ENCODE measurements around the gene DNAJC1.

Gene DNAJC1

GRCh38 chr10:21814866-21815265 lies 188.7 kb downstream of the DNAJC1 start:
- TF ChIP-seq, protein P1, sequence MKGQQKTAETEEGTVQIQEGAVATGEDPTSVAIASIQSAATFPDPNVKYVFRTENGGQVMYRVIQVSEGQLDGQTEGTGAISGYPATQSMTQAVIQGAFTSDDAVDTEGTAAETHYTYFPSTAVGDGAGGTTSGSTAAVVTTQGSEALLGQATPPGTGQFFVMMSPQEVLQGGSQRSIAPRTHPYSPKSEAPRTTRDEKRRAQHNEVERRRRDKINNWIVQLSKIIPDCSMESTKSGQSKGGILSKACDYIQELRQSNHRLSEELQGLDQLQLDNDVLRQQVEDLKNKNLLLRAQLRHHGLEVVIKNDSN (IDR thresholded peaks at IDR 0.05), result no peak
- TF ChIP-seq CREB1 (IDR thresholded peaks at IDR 0.05; ENCODE audit: low read depth) (no peak), TAF1 (IDR thresholded peaks at IDR 0.05; ENCODE audit: low read depth) (no peak), RAD21 (IDR thresholded peaks at IDR 0.05; ENCODE audit: low read depth) (no peak), EP300 (IDR thresholded peaks at IDR 0.05; ENCODE audit: borderline replicate concordance) (no peak), FOXM1 (IDR thresholded peaks at IDR 0.05; ENCODE audit: borderline replicate concordance, low read depth) (no peak), YY1 (IDR thresholded peaks at IDR 0.05; ENCODE audit: low read depth) (no peak), TEAD4 (IDR thresholded peaks at IDR 0.05) (no peak), NFIC (IDR thresholded peaks at IDR 0.05) (no peak)

GRCh38 chr10:21813946-21814345 lies 189.6 kb downstream of the DNAJC1 start:
- TF ChIP-seq ZBTB7A (IDR thresholded peaks at IDR 0.05; ENCODE audit: low read depth) (no peak), TCF12 (IDR thresholded peaks at IDR 0.05; ENCODE audit: low read depth) (no peak), RAD21 (IDR thresholded peaks at IDR 0.05; ENCODE audit: low read depth) (no peak), TAF1 (IDR thresholded peaks at IDR 0.05; ENCODE audit: low read depth) (no peak), EGR1 (IDR thresholded peaks at IDR 0.05) (no peak), NFIC (IDR thresholded peaks at IDR 0.05) (no peak), CREB1 (IDR thresholded peaks at IDR 0.05; ENCODE audit: low read depth) (no peak), FOXM1 (IDR thresholded peaks at IDR 0.05; ENCODE audit: borderline replicate concordance, low read depth) (no peak), TEAD4 (IDR thresholded peaks at IDR 0.05) (no peak), CEBPB (IDR thresholded peaks at IDR 0.05) (no peak), EP300 (IDR thresholded peaks at IDR 0.05; ENCODE audit: borderline replicate concordance) (no peak), YY1 (IDR thresholded peaks at IDR 0.05; ENCODE audit: low read depth) (no peak)
- TF ChIP-seq, protein P2, sequence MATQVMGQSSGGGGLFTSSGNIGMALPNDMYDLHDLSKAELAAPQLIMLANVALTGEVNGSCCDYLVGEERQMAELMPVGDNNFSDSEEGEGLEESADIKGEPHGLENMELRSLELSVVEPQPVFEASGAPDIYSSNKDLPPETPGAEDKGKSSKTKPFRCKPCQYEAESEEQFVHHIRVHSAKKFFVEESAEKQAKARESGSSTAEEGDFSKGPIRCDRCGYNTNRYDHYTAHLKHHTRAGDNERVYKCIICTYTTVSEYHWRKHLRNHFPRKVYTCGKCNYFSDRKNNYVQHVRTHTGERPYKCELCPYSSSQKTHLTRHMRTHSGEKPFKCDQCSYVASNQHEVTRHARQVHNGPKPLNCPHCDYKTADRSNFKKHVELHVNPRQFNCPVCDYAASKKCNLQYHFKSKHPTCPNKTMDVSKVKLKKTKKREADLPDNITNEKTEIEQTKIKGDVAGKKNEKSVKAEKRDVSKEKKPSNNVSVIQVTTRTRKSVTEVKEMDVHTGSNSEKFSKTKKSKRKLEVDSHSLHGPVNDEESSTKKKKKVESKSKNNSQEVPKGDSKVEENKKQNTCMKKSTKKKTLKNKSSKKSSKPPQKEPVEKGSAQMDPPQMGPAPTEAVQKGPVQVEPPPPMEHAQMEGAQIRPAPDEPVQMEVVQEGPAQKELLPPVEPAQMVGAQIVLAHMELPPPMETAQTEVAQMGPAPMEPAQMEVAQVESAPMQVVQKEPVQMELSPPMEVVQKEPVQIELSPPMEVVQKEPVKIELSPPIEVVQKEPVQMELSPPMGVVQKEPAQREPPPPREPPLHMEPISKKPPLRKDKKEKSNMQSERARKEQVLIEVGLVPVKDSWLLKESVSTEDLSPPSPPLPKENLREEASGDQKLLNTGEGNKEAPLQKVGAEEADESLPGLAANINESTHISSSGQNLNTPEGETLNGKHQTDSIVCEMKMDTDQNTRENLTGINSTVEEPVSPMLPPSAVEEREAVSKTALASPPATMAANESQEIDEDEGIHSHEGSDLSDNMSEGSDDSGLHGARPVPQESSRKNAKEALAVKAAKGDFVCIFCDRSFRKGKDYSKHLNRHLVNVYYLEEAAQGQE (IDR thresholded peaks at IDR 0.05; ENCODE audit: low read depth), result no peak
- TF ChIP-seq, protein P3, sequence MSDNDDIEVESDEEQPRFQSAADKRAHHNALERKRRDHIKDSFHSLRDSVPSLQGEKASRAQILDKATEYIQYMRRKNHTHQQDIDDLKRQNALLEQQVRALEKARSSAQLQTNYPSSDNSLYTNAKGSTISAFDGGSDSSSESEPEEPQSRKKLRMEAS (IDR thresholded peaks at IDR 0.05), result no peak
- TF ChIP-seq, protein P1 (IDR thresholded peaks at IDR 0.05), result no peak

DNA sequence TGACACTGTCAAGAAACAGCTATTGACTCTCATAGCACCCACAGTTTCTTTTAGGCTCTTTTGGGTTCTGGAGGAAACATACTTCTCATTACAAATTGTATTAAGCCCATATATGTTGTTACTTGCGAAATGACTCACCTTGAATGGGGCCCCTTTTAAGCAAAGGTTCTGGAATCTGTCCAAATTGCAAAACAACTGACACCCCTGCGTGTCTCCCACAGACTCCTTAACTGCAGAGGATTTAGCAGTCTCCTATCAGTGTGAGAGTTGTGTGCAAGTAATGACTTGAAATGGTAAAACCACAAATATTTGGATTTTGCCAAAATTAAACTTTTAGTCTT lies 192.3 kb downstream of the DNAJC1 start:
- TF ChIP-seq, protein P3 (IDR thresholded peaks at IDR 0.05), result no peak
- TF ChIP-seq CEBPB (IDR thresholded peaks at IDR 0.05), result 0 out of 2 replicates have a peak, but pooled peaks have one; percentile 8

GRCh38 chr10:21810582-21811244 lies 192.8 kb downstream of the DNAJC1 start:
- TF ChIP-seq CREB1 (IDR thresholded peaks at IDR 0.05; ENCODE audit: low read depth) (no peak), EP300 (IDR thresholded peaks at IDR 0.05; ENCODE audit: borderline replicate concordance) (no peak), EGR1 (IDR thresholded peaks at IDR 0.05) (no peak), TEAD4 (IDR thresholded peaks at IDR 0.05) (no peak), RAD21 (IDR thresholded peaks at IDR 0.05; ENCODE audit: low read depth) (no peak), TCF12 (IDR thresholded peaks at IDR 0.05; ENCODE audit: low read depth) (no peak)
- TF ChIP-seq, protein P2 (IDR thresholded peaks at IDR 0.05; ENCODE audit: low read depth), result no peak

GRCh38 chr10:21808550-21808949 lies 195.0 kb downstream of the DNAJC1 start:
- TF ChIP-seq TAF1 (IDR thresholded peaks at IDR 0.05; ENCODE audit: low read depth), result no peak
- no peak for TF ChIP-seq EP300 (IDR thresholded peaks at IDR 0.05; ENCODE audit: borderline replicate concordance)
- no peak for TF ChIP-seq ZBTB7A (IDR thresholded peaks at IDR 0.05; ENCODE audit: low read depth)
- TF ChIP-seq TCF12 (IDR thresholded peaks at IDR 0.05; ENCODE audit: low read depth), result no peak
- TF ChIP-seq CREB1 (IDR thresholded peaks at IDR 0.05; ENCODE audit: low read depth), result no peak

DNA sequence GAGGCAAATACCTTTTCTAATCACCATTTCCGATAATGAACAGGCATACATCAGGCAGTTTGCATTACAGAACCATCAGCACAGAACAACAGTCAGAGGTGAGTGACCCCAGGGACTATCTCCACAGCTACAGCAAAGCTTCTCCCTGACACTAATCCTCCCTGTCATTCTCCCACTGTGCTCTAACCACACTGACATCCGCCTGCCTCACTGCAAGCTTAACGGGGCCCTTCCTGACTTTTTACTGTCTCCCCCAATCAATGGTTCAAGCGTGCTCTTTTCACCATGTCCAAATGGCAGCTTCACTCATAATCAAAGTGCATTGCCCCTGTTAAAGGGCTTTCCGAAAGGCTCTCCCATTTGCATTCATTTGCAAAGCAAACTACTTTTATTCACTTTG lies 196.3 kb downstream of the DNAJC1 start:
- TF ChIP-seq CEBPB (IDR thresholded peaks at IDR 0.05), result no peak
- no peak for TF ChIP-seq ZBTB7A (IDR thresholded peaks at IDR 0.05; ENCODE audit: low read depth)
- TF ChIP-seq, protein P3 (IDR thresholded peaks at IDR 0.05), result no peak
- TF ChIP-seq, protein P2 (IDR thresholded peaks at IDR 0.05; ENCODE audit: low read depth), result no peak

Measured in Ishikawa (cell line).